SU-DHL-6 (cell line): ENCODE results near the gene SLC11A2.

ENCODE experiments used
- H2AFZ ChIP-seq: fragments of 200-600 bp; sonication (generic); 2 replicates; pipeline ENCODE4 v1.6.1; 2014; ENCODE audit warnings: low read depth, mild to moderate bottlenecking, moderate library complexity, mixed read lengths, antibody characterized with exemption, low read length; ENCODE audit not compliant: severe bottlenecking
- H3F3A ChIP-seq: fragments of 200-600 bp; shearing (Covaris generic); 2 replicates; pipeline ENCODE4 v1.6.0; 2016; ENCODE audit warnings: antibody characterized with exemption, mild to moderate bottlenecking; ENCODE audit not compliant: insufficient read depth
- H3K27ac ChIP-seq: fragments of 200-600 bp; sonication (generic); 2 replicates; pipeline ENCODE4 v1.5.1; 2016; ENCODE audit warnings: low read depth, mild to moderate bottlenecking, low read length, moderate library complexity, mixed read lengths
- H3K27me3 ChIP-seq: fragments of 200-600 bp; sonication (generic), shearing (Covaris generic); 2 replicates; pipeline ENCODE4 v1.6.0; 2014; ENCODE audit warnings: mild to moderate bottlenecking, low read length
- H3K36me3 ChIP-seq: fragments of 200-600 bp; sonication (generic); 2 replicates; pipeline ENCODE4 v1.6.1; 2014; ENCODE audit warnings: mild to moderate bottlenecking, low read length, mixed read lengths
- H3K4me2 ChIP-seq: fragments of 300-600, 200-600 bp; shearing (Covaris generic), sonication (generic); 2 replicates; pipeline ENCODE4 v1.6.0; 2014; ENCODE audit warnings: low read length, low read depth, mild to moderate bottlenecking; ENCODE audit not compliant: poor library complexity, severe bottlenecking
- H3K4me3 ChIP-seq: fragments of 200-600 bp; sonication (generic); 2 replicates; pipeline ENCODE4 v1.5.1; 2014; ENCODE audit warnings: antibody characterized with exemption, low read length, mild to moderate bottlenecking, mixed read lengths; ENCODE audit not compliant: insufficient read depth, poor library complexity, severe bottlenecking
- H3K79me2 ChIP-seq: fragments of 200-600 bp; sonication (generic); 2 replicates; pipeline ENCODE4 v1.6.1; 2014; ENCODE audit warnings: mild to moderate bottlenecking, low read length, moderate library complexity; ENCODE audit not compliant: insufficient read depth
- H3K9ac ChIP-seq: fragments of 200-600 bp; sonication (generic); 2 replicates; pipeline ENCODE4 v1.7.0; 2014; ENCODE audit warnings: mild to moderate bottlenecking, low read length
- H3K9me2 ChIP-seq: fragments of 200-600 bp; sonication (generic); replicated peaks from 2 replicates; pipeline ENCODE4 v1.6.1; 2014; ENCODE audit warnings: low read length; ENCODE audit not compliant: insufficient read depth
- H3K9me3 ChIP-seq: fragments of 200-600 bp; sonication (generic); 2 replicates; pipeline ENCODE4 v1.6.1; 2014; ENCODE audit warnings: low read length, mixed read lengths; ENCODE audit not compliant: insufficient read depth
- H4K20me1 ChIP-seq: fragments of 200-600 bp; sonication (generic); 2 replicates; pipeline ENCODE4 v1.6.1; 2014; ENCODE audit warnings: low read depth, mild to moderate bottlenecking, antibody characterized with exemption, low read length, moderate library complexity, mixed read lengths
- CTCF ChIP-seq: fragments of 200-600 bp; sonication (generic); IDR thresholded peaks from one replicate; pipeline ENCODE4 v1.5.1; 2017; ENCODE audit warnings: antibody characterized with exemption, mild to moderate bottlenecking, low read length, moderate library complexity; ENCODE audit not compliant: insufficient read depth, poor library complexity, severe bottlenecking
- EZH2phosphoT487 ChIP-seq: fragments of 200-600 bp; sonication (generic), shearing (Covaris generic); conservative IDR thresholded peaks from 2 replicates; pipeline ENCODE4 v1.6.1; 2018; ENCODE audit warnings: mild to moderate bottlenecking, antibody characterized with exemption, low read length, moderate library complexity, mixed read lengths

Gene SLC11A2

GRCh38 chr12:51005030-51005429 is 21.2 kb downstream of the SLC11A2 start:
- Histone ChIP-seq H3K9me2 (no peaks in the 10 kb centered on the region), H3K27ac (no peak overlapping the region), H3K9me3 (no peaks in the 10 kb centered on the region), H3K36me3 (no peaks in the 10 kb centered on the region), H2AFZ (no peak overlapping the region), H3K4me3 (no peak overlapping the region), H3K79me2 (no peaks in the 10 kb centered on the region), H3K27me3 (no peaks in the 10 kb centered on the region), H3K9ac (no peak overlapping the region), H3K4me2 (no peak overlapping the region), H3F3A (no peaks in the 10 kb centered on the region), H4K20me1 (no peaks in the 10 kb centered on the region)
- TF ChIP-seq EZH2phosphoT487: no peak
- TF ChIP-seq CTCF: no peak

- Histone ChIP-seq H3K27me3 (no peaks in the 10 kb centered on the region), H3K27ac (no peak overlapping the region), H3K4me3 (no peak overlapping the region), H3K4me2 (no peak overlapping the region), H3K9me3 (no peaks in the 10 kb centered on the region), H3K9ac (no peak overlapping the region), H3K9me2 (no peaks in the 10 kb centered on the region), H3F3A (no peaks in the 10 kb centered on the region), H2AFZ (no peak overlapping the region), H4K20me1 (no peaks in the 10 kb centered on the region), H3K79me2 (no peaks in the 10 kb centered on the region), H3K36me3 (no peaks in the 10 kb centered on the region)
- TF ChIP-seq CTCF (no peak), EZH2phosphoT487 (no peak)
Observed at GRCh38 chr12:51004504-51004903, 21.7 kb downstream of the SLC11A2 start.

- H3K9me2 ChIP-seq: no peaks in the 10 kb centered on the region
- no peaks in the 10 kb centered on the region for H3F3A ChIP-seq
- no peaks in the 10 kb centered on the region for H4K20me1 ChIP-seq
- no peak overlapping the region for H2AFZ ChIP-seq
- H3K9me3 ChIP-seq: no peaks in the 10 kb centered on the region
- H3K4me2 ChIP-seq: no peak overlapping the region
- no peaks in the 10 kb centered on the region for H3K36me3 ChIP-seq
- H3K27me3 ChIP-seq: no peaks in the 10 kb centered on the region
- TF ChIP-seq EZH2phosphoT487: no peak
- no peak for TF ChIP-seq CTCF
- H3K79me2 ChIP-seq: no peaks in the 10 kb centered on the region
- no peak overlapping the region for H3K9ac ChIP-seq
- no peak overlapping the region for H3K27ac ChIP-seq
- no peak overlapping the region for H3K4me3 ChIP-seq
Observed at GRCh38 chr12:51001799-51002198, 24.4 kb downstream of the SLC11A2 start.
